SJSA1 (cell line): ENCODE data around the gene MAPK12. TPM values are rescaled to one million over a fixed set of nuclear protein-coding genes. Genes with fewer than 3 reads are reported as not detected.
A peak's percentile ranks its signal among the peaks of the same experiment; 100 is the strongest.

Experiments used
- DNase-seq, 2 experiments: peaks; one replicate each; pipeline ENCODE4 v3.0.0-alpha.2; 2015 to 2020; ENCODE audit warnings: low spot score in 2 of 2, low read depth in 1 of 2
- H3K27ac ChIP-seq: fragments of 250-450 bp; sonication (Bioruptor Pico); 2 replicates; pipeline ENCODE4 v1.5.1; 2020; ENCODE audit warnings: mild to moderate bottlenecking, moderate library complexity
- H3K27me3 ChIP-seq: fragments of 250-450 bp; sonication (Bioruptor Pico); replicated peaks from 2 replicates; pipeline ENCODE4 v1.5.1; 2020; ENCODE audit warnings: mild to moderate bottlenecking, moderate library complexity
- H3K36me3 ChIP-seq: fragments of 250-450 bp; sonication (Bioruptor Pico); 2 replicates; pipeline ENCODE4 v1.5.1; 2020; ENCODE audit warnings: mild to moderate bottlenecking
- H3K4me1 ChIP-seq: fragments of 250-450 bp; sonication (Bioruptor Pico); replicated peaks from 2 replicates; pipeline ENCODE4 v1.6.1; 2021; ENCODE audit warnings: mild to moderate bottlenecking
- H3K4me3 ChIP-seq: fragments of 250-450 bp; sonication (Bioruptor Pico); 2 replicates; pipeline ENCODE4 v1.5.1; 2020; ENCODE audit warnings: mild to moderate bottlenecking
- H3K9me3 ChIP-seq: fragments of 250-450 bp; sonication (Bioruptor Pico); replicated peaks from 2 replicates; pipeline ENCODE4 v1.5.1; 2020; ENCODE audit warnings: mild to moderate bottlenecking
- total RNA-seq: library from RNA; depleted of rRNA; stranded (reverse); fragments of >200 nt; shearing (Covaris generic); gene quantifications from 2 replicates; pipeline ENCODE4 v1.2.3, GENCODE V29; 2014; rRNA removed

MAPK12 gene
- total RNA-seq, result 1.9 and 4.8 TPM in 2 replicates

GRCh38 chr22:50261615-50262459 lies at the start of gene MAPK12:
MAPK12 (minus strand) TSS chr22:50261683; CDS start chr22:50261509, 174 bp downstream.
- DNase-seq, result no peak
- H3K4me3 ChIP-seq, result peak within 1 kb of the TSS; percentile 35
- peaks cover 22% of the 10 kb centered on the region for H3K27me3 ChIP-seq
- no peak within 1 kb of the TSS for H3K27ac ChIP-seq
- peaks cover 4% of the 10 kb centered on the region for H3K9me3 ChIP-seq
- no peaks in the 10 kb centered on the region for H3K36me3 ChIP-seq
- H3K4me1 ChIP-seq, result peaks cover 11% of the 10 kb centered on the region

GRCh38 chr22:50310949-50311444 lies 49.5 kb upstream of the MAPK12 start:
- peaks cover 12% of the 10 kb centered on the region for H3K4me1 ChIP-seq

GRCh38 chr22:50310031-50310722 lies 48.7 kb upstream of the MAPK12 start:
- no peaks in the 10 kb centered on the region for H3K27me3 ChIP-seq

More at GRCh38 chr22:50310949-50311444, 49.5 kb upstream of the MAPK12 start:
- Histone ChIP-seq H3K27me3 (no peaks in the 10 kb centered on the region), H3K27ac (no peak overlapping the region), H3K9me3 (no peaks in the 10 kb centered on the region), H3K36me3 (peaks cover 8% of the 10 kb centered on the region), H3K4me3 (no peak overlapping the region)
- no peak for DNase-seq

GRCh38 chr22:50309601-50309991 lies 48.1 kb upstream of the MAPK12 start:
- Histone ChIP-seq H3K27me3 (no peaks in the 10 kb centered on the region), H3K4me1 (peaks cover 26% of the 10 kb centered on the region), H3K27ac (no peak overlapping the region), H3K36me3 (peaks cover 16% of the 10 kb centered on the region), H3K9me3 (no peaks in the 10 kb centered on the region), H3K4me3 (no peak overlapping the region)
- no peak for DNase-seq

More at GRCh38 chr22:50310031-50310722, 48.7 kb upstream of the MAPK12 start:
- Histone ChIP-seq H3K4me1 (peaks cover 21% of the 10 kb centered on the region), H3K36me3 (peaks cover 11% of the 10 kb centered on the region), H3K27ac (no peak overlapping the region), H3K9me3 (no peaks in the 10 kb centered on the region), H3K4me3 (no peak overlapping the region)
- DNase-seq, result no peak

- peaks cover 18% of the 10 kb centered on the region for H3K36me3 ChIP-seq
- H3K9me3 ChIP-seq, result no peaks in the 10 kb centered on the region
- H3K27ac ChIP-seq, result no peak overlapping the region
- no peaks in the 10 kb centered on the region for H3K27me3 ChIP-seq
- no peak for DNase-seq
- H3K4me3 ChIP-seq, result no peak overlapping the region
- H3K4me1 ChIP-seq, result peaks cover 29% of the 10 kb centered on the region
These were observed 47.6 kb upstream of the MAPK12 start for GRCh38 chr22:50308986-50309600.

- Histone ChIP-seq H3K4me1 (peaks cover 31% of the 10 kb centered on the region), H3K27me3 (no peaks in the 10 kb centered on the region), H3K36me3 (peaks cover 23% of the 10 kb centered on the region), H3K27ac (no peak overlapping the region), H3K9me3 (no peaks in the 10 kb centered on the region), H3K4me3 (no peak overlapping the region)
- DNase-seq, result no peak
These were observed 47.1 kb upstream of the MAPK12 start for GRCh38 chr22:50308597-50308935.

- DNase-seq, result no peak
- Histone ChIP-seq H3K36me3 (peaks cover 29% of the 10 kb centered on the region), H3K27ac (no peak overlapping the region), H3K9me3 (no peaks in the 10 kb centered on the region), H3K4me1 (peaks cover 31% of the 10 kb centered on the region), H3K27me3 (no peaks in the 10 kb centered on the region), H3K4me3 (no peak overlapping the region)
These were observed 46.6 kb upstream of the MAPK12 start for GRCh38 chr22:50307890-50308596.

- Histone ChIP-seq H3K9me3 (no peaks in the 10 kb centered on the region), H3K27ac (peak within 1 kb of the TSS; percentile 61), H3K4me1 (peaks cover 36% of the 10 kb centered on the region), H3K36me3 (peaks cover 33% of the 10 kb centered on the region), H3K4me3 (peak within 1 kb of the TSS; percentile 97), H3K27me3 (no peaks in the 10 kb centered on the region)
- peak; percentile 59 to 79 for DNase-seq
These were observed 45.6 kb upstream of the MAPK12 start, which contains the start of gene PLXNB2 for GRCh38 chr22:50306753-50307749. PLXNB2 (minus strand) TSS chr22:50307646; CDS start chr22:50290584, 17,062 bp downstream.

- Histone ChIP-seq H3K4me3 (peak overlapping the region; percentile 97), H3K4me1 (peaks cover 36% of the 10 kb centered on the region)
These were observed 44.6 kb upstream of the MAPK12 start for GRCh38 chr22:50305923-50306566.

GRCh38 chr22:50305393-50305922 lies 44.0 kb upstream of the MAPK12 start:
- H3K9me3 ChIP-seq, result no peaks in the 10 kb centered on the region
- peak overlapping the region; percentile 61 for H3K27ac ChIP-seq
- no peak for DNase-seq
- peak overlapping the region; percentile 97 for H3K4me3 ChIP-seq
- peaks cover 42% of the 10 kb centered on the region for H3K36me3 ChIP-seq
- H3K4me1 ChIP-seq, result peaks cover 36% of the 10 kb centered on the region
- H3K27me3 ChIP-seq, result no peaks in the 10 kb centered on the region

More at GRCh38 chr22:50305923-50306566, 44.6 kb upstream of the MAPK12 start:
- Histone ChIP-seq H3K27ac (peak overlapping the region; percentile 61), H3K27me3 (no peaks in the 10 kb centered on the region), H3K36me3 (peaks cover 36% of the 10 kb centered on the region), H3K9me3 (no peaks in the 10 kb centered on the region)
- DNase-seq, result peak; percentile 84 to 92

- no peaks in the 10 kb centered on the region for H3K9me3 ChIP-seq
- peaks cover 43% of the 10 kb centered on the region for H3K36me3 ChIP-seq
- no peak overlapping the region for H3K27ac ChIP-seq
- DNase-seq, result no peak
- peaks cover 36% of the 10 kb centered on the region for H3K4me1 ChIP-seq
- H3K27me3 ChIP-seq, result no peaks in the 10 kb centered on the region
- no peak overlapping the region for H3K4me3 ChIP-seq
These were observed 43.3 kb upstream of the MAPK12 start for GRCh38 chr22:50304528-50305392.
